Nephron progenitor cell (in vitro differentiated cells): ENCODE data around the gene HEPACAM.

ENCODE experiments used
- DNase-seq: peaks from one replicate; pipeline ENCODE4 v3.0.0; 2021
- H3K27ac Mint-ChIP-seq: 2 replicates; pipeline ENCODE4 v1.8.0; 2021; ENCODE audit warnings: mild to moderate bottlenecking, moderate library complexity, mixed read lengths
- H3K27me3 Mint-ChIP-seq: 2 replicates; pipeline ENCODE4 v1.8.0; 2021; ENCODE audit warnings: mild to moderate bottlenecking, low read depth, mixed read lengths; ENCODE audit not compliant: poor library complexity
- H3K36me3 Mint-ChIP-seq: 2 replicates; pipeline ENCODE4 v1.8.0; 2021; ENCODE audit warnings: low read depth, mixed read lengths
- H3K4me1 Mint-ChIP-seq: 2 replicates; pipeline ENCODE4 v1.8.0; 2021; ENCODE audit warnings: mixed read lengths
- H3K4me3 Mint-ChIP-seq: 2 replicates; pipeline ENCODE4 v1.8.0; 2021; ENCODE audit warnings: mild to moderate bottlenecking, moderate library complexity, mixed read lengths
- H3K9me3 Mint-ChIP-seq: 2 replicates; pipeline ENCODE4 v1.8.0; 2021; ENCODE audit warnings: mild to moderate bottlenecking, moderate library complexity, mixed read lengths
- CTCF ChIP-seq: fragments of 200-600 bp; sonication (generic); IDR thresholded peaks from 2 replicates; pipeline ENCODE4 v1.5.0; 2021; ENCODE audit warnings: antibody characterized with exemption

The HEPACAM gene

GRCh38 chr11:124955035-124955434 lies 19.2 kb upstream of the HEPACAM start:
- H3K36me3 Mint-ChIP-seq: no peaks in the 10 kb centered on the region
- no peaks in the 10 kb centered on the region for H3K9me3 Mint-ChIP-seq
- H3K4me1 Mint-ChIP-seq: no peaks in the 10 kb centered on the region
- no peak for DNase-seq
- no peak overlapping the region for H3K27ac Mint-ChIP-seq
- peaks cover 1% of the 10 kb centered on the region for H3K27me3 Mint-ChIP-seq
- H3K4me3 Mint-ChIP-seq: no peak overlapping the region
- no peak for TF ChIP-seq CTCF

GRCh38 chr11:124954590-124954955 lies 18.7 kb upstream of the HEPACAM start:
- no peak for DNase-seq
- H3K9me3 Mint-ChIP-seq: peaks cover under 1% of the 10 kb centered on the region

DNA sequence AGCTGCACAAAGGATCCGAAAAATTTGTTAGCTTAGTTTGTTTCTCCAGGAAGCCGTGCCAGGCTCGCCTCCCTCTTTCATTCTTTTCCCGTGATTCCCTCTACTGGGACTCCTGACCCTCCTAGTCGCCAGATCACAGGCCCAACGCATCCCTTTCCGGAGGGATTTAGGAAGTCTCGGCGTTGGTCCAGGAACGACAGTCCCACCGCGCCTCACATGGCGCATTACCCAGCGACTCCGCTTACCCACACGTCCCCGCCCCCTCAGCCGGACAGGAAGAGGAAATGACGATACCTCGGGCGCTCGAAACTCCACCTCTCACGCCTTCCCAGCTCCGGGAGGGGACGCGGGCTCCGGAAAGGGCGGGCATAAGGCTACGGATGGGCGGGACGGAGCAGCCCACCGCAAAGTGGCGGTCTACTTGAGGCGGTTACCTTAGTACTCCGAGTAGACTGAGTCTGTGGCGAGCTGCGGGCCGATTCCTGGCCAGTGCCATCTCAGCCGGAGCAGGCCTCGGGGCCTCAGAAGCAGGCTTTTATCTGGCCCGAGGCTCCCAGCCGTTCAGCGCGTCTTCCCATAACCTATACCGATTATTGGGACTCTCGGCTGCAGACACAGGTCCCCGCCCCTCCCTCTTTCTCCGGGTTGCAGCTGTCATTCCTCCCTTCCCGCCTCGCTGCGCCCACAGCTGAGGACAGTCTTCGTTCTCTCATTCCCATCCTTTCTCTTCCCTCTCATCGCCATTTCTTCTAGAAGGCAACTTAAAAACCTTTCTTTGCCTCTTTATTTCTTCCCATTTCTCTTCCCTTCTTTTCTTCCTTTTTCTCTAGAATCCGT lies 18.1 kb upstream of the HEPACAM start, which contains the start of gene CCDC15:
TSS of gene CCDC15 (plus strand) at position 450 of the 837 bp plus-strand sequence. CDS start 531 bp downstream, outside the sequence.
- peak; percentile 96 for DNase-seq
- Mint-ChIP-seq H3K4me1 (no peaks in the 10 kb centered on the region), H3K36me3 (no peaks in the 10 kb centered on the region), H3K27me3 (peaks cover 9% of the 10 kb centered on the region), H3K27ac (no peak within 1 kb of the TSS), H3K9me3 (peaks cover 6% of the 10 kb centered on the region), H3K4me3 (no peak within 1 kb of the TSS)
- no peak for TF ChIP-seq CTCF

More at GRCh38 chr11:124954590-124954955, 18.7 kb upstream of the HEPACAM start:
- TF ChIP-seq CTCF: no peak
- Mint-ChIP-seq H3K27ac (no peak overlapping the region), H3K27me3 (peaks cover 3% of the 10 kb centered on the region), H3K4me1 (no peaks in the 10 kb centered on the region), H3K36me3 (no peaks in the 10 kb centered on the region), H3K4me3 (no peak overlapping the region)

- Mint-ChIP-seq H3K27ac (no peak overlapping the region), H3K36me3 (peaks cover 8% of the 10 kb centered on the region), H3K27me3 (peaks cover 18% of the 10 kb centered on the region), H3K4me3 (no peak overlapping the region), H3K9me3 (peaks cover 19% of the 10 kb centered on the region), H3K4me1 (no peaks in the 10 kb centered on the region)
- no peak for TF ChIP-seq CTCF
- DNase-seq: no peak
These were observed 15.5 kb upstream of the HEPACAM start for GRCh38 chr11:124951341-124951740.

- H3K4me3 Mint-ChIP-seq: no peak overlapping the region
- H3K4me1 Mint-ChIP-seq: no peaks in the 10 kb centered on the region
- H3K27ac Mint-ChIP-seq: no peak overlapping the region
- peaks cover 19% of the 10 kb centered on the region for H3K9me3 Mint-ChIP-seq
- DNase-seq: no peak
- peaks cover 8% of the 10 kb centered on the region for H3K36me3 Mint-ChIP-seq
- peaks cover 18% of the 10 kb centered on the region for H3K27me3 Mint-ChIP-seq
- TF ChIP-seq CTCF: no peak
These were observed 14.9 kb upstream of the HEPACAM start for GRCh38 chr11:124950601-124951330.
